ENCODE results near the gene HDAC4. TPM values are rescaled to one million over a fixed set of nuclear protein-coding genes. Genes with fewer than 3 reads are reported as not detected.
A peak's percentile ranks its signal among the peaks of the same experiment; 100 is the strongest.

The HDAC4 gene
- polyA plus RNA-seq, 6 donors from 2014 or later: 1.5 to 6.8 (median 2.8) TPM; not detected in 1

DNA sequence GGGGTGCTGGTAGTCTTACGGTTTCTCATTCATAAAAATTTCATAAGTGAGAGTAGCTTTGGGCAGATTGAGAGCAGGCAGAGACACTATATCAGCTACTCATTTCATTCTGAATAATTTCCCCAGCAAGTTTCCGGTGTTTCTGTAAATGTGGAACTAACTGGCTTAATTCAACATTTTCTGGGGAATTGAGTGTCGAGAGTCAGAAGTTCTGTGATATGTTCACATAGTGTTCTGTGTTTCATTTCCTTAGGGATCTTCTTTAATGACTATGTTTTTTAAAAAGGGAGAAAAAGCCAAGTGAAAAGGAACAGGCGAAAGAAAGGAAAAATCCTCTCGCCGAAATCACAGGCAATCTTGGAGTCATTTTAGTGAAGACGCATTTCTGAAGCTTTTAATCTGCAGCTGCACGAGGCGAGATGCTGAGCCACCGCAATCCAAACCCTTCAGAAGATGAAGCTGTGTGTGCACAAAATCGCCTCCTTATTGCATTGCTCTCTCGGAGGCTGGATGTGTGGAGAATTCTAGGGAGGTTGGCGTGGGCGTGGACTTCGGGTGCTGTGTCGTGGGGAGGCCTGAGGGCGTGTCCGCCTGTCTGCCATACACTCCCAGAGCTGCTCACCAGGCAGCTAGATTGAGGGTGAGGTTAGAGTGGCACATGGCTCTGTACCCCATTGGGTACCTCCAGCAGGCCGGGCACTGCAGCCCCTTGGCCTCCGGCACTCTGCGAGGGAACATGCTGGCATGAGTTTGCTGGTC lies 38.4 kb upstream of the HDAC4 start:
- Mint-ChIP-seq H3K27me3 (peaks cover 54 to 65% (median 64%) of the 10 kb centered on the region in 3 donors), H3K27ac (no peak overlapping the region), H3K9me3 (peaks cover 0 to 7% (median 4%) of the 10 kb centered on the region in 7 donors), H3K4me3 (peak overlapping the region in 1 of 8 donors; percentile 41), H3K4me1 (peaks cover 4 to 18% (median 15%) of the 10 kb centered on the region in 3 donors), H3K36me3 (peaks cover 5 to 8% of the 10 kb centered on the region in 2 donors)
- ATAC-seq (ENCODE audit: low read depth in 2 of 2) (no peak), DNase-seq (no peak)

- no peak overlapping the region for H3K4me3 Mint-ChIP-seq
- peaks cover 5 to 12% (median 10%) of the 10 kb centered on the region in 7 donors for H3K9me3 Mint-ChIP-seq
- ATAC-seq (ENCODE audit: low read depth in 2 of 2) (no peak), DNase-seq (no peak)
- H3K27ac Mint-ChIP-seq: no peak overlapping the region
- peaks cover 52 to 64% (median 55%) of the 10 kb centered on the region in 3 donors for H3K27me3 Mint-ChIP-seq
- H3K4me1 Mint-ChIP-seq: peaks cover 4 to 18% (median 15%) of the 10 kb centered on the region in 3 donors
- H3K36me3 Mint-ChIP-seq: peaks cover 4 to 16% of the 10 kb centered on the region in 2 donors
Observed at GRCh38 chr2:239438368-239438767, 37.5 kb upstream of the HDAC4 start.

DNA sequence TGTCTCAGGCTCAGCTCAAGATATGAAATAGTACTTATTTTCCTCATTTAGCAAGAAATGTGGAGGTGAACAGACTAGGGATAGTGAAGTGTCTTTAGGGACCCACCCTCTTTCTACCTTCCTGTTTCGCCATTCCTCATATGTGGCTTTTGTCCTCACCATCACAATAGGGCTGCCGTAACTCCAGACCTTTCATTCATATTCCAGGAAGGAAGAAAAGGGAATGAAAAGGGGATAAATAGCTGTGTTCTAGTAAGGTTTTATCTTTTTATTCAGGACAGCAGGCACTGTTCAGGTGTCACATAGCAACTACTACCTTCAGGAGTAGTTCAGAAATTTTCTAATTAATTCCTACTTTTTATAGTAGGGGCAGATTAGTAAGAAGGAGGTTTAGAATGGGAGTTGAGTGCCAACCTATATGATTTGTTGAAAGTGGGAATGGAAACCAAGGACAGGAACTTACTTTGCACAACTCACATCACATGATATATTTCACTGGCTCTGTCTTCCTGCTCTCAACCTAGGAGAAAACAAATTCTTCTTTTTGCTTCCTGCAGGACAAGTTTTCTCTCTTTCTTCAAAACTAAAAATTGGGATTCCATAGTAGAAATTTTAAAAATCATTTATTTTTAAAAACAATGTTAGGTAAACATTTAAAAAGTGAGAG lies 36.0 kb upstream of the HDAC4 start:
- Mint-ChIP-seq H3K4me1 (peaks cover 4 to 16% (median 14%) of the 10 kb centered on the region in 3 donors), H3K27me3 (peaks cover 51 to 64% (median 52%) of the 10 kb centered on the region in 3 donors), H3K36me3 (peaks cover 0 to 8% of the 10 kb centered on the region in 2 donors), H3K9me3 (peaks cover 5 to 17% (median 14%) of the 10 kb centered on the region in 7 donors), H3K4me3 (no peak overlapping the region), H3K27ac (no peak overlapping the region)
- ATAC-seq (ENCODE audit: low read depth in 2 of 2): no peak
- no peak for DNase-seq

GRCh38 chr2:239436076-239436475 lies 35.3 kb upstream of the HDAC4 start:
- H3K27me3 Mint-ChIP-seq: peaks cover 46 to 61% (median 51%) of the 10 kb centered on the region in 3 donors
- peaks cover 5 to 17% (median 14%) of the 10 kb centered on the region in 7 donors for H3K9me3 Mint-ChIP-seq
- H3K27ac Mint-ChIP-seq: no peak overlapping the region
- ATAC-seq (ENCODE audit: low read depth in 2 of 2) (no peak), DNase-seq (no peak)
- H3K36me3 Mint-ChIP-seq: peaks cover 0 to 8% of the 10 kb centered on the region in 2 donors
- H3K4me1 Mint-ChIP-seq: peaks cover 0 to 8% (median 7%) of the 10 kb centered on the region in 3 donors
- no peak overlapping the region for H3K4me3 Mint-ChIP-seq

- no peak overlapping the region for H3K4me3 Mint-ChIP-seq
- DNase-seq (no peak), ATAC-seq (ENCODE audit: low read depth in 2 of 2) (no peak)
- H3K27me3 Mint-ChIP-seq: peaks cover 39 to 55% (median 47%) of the 10 kb centered on the region in 3 donors
- peaks cover 5 to 17% (median 14%) of the 10 kb centered on the region in 7 donors for H3K9me3 Mint-ChIP-seq
- H3K36me3 Mint-ChIP-seq: peaks cover 0 to 8% of the 10 kb centered on the region in 2 donors
- H3K4me1 Mint-ChIP-seq: no peaks in the 10 kb centered on the region
- no peak overlapping the region for H3K27ac Mint-ChIP-seq
Observed at GRCh38 chr2:239433777-239434403, 33.1 kb upstream of the HDAC4 start.

- Mint-ChIP-seq H3K4me3 (no peak overlapping the region), H3K36me3 (peaks cover 0 to 8% of the 10 kb centered on the region in 2 donors)
Observed at GRCh38 chr2:239432174-239432573, 31.4 kb upstream of the HDAC4 start.

DNA sequence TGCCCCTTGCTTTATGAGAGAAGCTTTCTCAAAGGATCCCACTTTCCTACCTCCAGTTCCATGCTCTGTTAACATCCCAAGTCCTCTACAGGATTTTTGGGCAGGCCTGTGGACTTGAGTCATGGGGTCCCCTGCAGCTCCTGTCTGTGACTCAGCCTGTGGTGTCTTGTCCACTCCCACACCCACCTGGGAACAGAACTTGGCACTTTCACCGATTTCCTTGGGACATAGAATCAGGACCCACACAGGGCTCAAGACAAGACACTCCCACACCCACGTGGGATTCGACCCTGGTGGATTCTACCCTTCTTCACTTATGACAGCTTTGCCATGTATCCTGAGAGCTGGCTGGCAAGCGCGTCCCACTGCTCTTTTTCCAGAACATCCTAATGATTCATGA lies 30.7 kb upstream of the HDAC4 start:
- H3K27ac Mint-ChIP-seq: no peak overlapping the region
- no peaks in the 10 kb centered on the region for H3K4me1 Mint-ChIP-seq

More at GRCh38 chr2:239432174-239432573, 31.4 kb upstream of the HDAC4 start:
- DNase-seq: no peak
- H3K4me1 Mint-ChIP-seq: no peaks in the 10 kb centered on the region
- no peak for ATAC-seq (ENCODE audit: low read depth in 2 of 2)
- peaks cover 5 to 17% (median 14%) of the 10 kb centered on the region in 7 donors for H3K9me3 Mint-ChIP-seq
- H3K27ac Mint-ChIP-seq: no peak overlapping the region
- peaks cover 39 to 57% (median 49%) of the 10 kb centered on the region in 3 donors for H3K27me3 Mint-ChIP-seq

DNA sequence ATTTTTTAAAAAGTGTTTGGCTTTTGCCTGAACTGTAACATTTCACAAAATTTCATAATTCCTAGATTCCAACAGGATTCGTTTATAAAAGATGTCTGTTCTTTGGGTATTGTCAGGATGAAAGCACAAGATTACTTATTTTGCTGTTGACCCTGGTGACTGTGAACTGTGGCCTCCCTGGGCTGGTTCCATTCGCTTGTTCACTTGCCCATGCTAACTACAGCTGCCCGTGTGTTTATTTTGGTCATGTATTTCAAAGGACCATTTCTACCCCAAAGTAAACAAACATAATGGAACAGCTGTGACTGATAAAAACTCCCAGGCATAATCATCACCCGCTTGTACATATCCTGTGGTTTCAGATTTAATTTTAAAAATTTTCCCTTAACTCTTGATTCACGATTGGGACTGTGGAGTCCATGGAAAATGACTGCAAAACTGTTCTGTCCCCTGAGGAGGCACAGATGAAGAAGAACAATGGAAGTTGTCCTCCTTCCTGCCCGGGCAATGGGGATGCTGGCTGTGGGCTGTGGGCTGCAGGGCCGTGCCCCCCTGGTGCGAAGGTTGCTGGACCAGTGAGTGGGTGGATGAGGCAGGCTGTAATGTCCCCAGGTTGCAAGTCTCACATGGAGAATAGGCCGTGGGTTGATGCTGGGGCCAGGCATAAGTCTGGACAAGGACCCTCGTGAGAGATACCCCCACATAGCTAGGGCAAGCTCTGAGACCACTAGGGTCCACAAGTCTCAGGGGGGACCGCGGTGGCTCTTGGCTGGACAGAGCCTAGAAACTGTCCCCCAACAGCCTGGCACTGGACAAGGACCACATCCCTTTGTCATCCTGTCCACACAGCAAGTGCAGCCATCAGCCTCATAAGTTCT lies 28.9 kb upstream of the HDAC4 start:
- ATAC-seq (ENCODE audit: low read depth in 2 of 2) (no peak), DNase-seq (no peak)
- no peaks in the 10 kb centered on the region for H3K4me1 Mint-ChIP-seq
- H3K9me3 Mint-ChIP-seq: peaks cover 5 to 17% (median 10%) of the 10 kb centered on the region in 7 donors
- H3K36me3 Mint-ChIP-seq: peaks cover 0 to 8% of the 10 kb centered on the region in 2 donors
- peaks cover 33 to 64% (median 62%) of the 10 kb centered on the region in 3 donors for H3K27me3 Mint-ChIP-seq
- H3K4me3 Mint-ChIP-seq: no peak overlapping the region
- peak overlapping the region in 1 of 6 donors; percentile 70 for H3K27ac Mint-ChIP-seq

More for the DNA sequence above, 30.7 kb upstream of the HDAC4 start:
- DNase-seq: no peak
- Mint-ChIP-seq H3K27me3 (peaks cover 36 to 61% (median 51%) of the 10 kb centered on the region in 3 donors), H3K9me3 (peaks cover 5 to 17% (median 12%) of the 10 kb centered on the region in 7 donors), H3K36me3 (peaks cover 0 to 8% of the 10 kb centered on the region in 2 donors), H3K4me3 (peak overlapping the region in 1 of 8 donors; percentile 39)
- ATAC-seq (ENCODE audit: low read depth in 2 of 2): no peak

- no peaks in the 10 kb centered on the region for H3K36me3 Mint-ChIP-seq
- H3K27ac Mint-ChIP-seq: peak overlapping the region in 1 of 6 donors; percentile 62
Observed at GRCh38 chr2:239425631-239426030, 24.8 kb upstream of the HDAC4 start.

GRCh38 chr2:239424337-239425045 lies 23.7 kb upstream of the HDAC4 start:
- Mint-ChIP-seq H3K4me3 (peak overlapping the region in 1 of 8 donors; percentile 29), H3K9me3 (no peaks in the 10 kb centered on the region), H3K27me3 (peaks cover 26 to 47% (median 45%) of the 10 kb centered on the region in 3 donors), H3K4me1 (no peaks in the 10 kb centered on the region), H3K27ac (no peak overlapping the region), H3K36me3 (no peaks in the 10 kb centered on the region)
- ATAC-seq (ENCODE audit: low read depth in 2 of 2) (no peak), DNase-seq (no peak)

More at GRCh38 chr2:239425631-239426030, 24.8 kb upstream of the HDAC4 start:
- no peak for DNase-seq
- peaks cover 20 to 48% (median 48%) of the 10 kb centered on the region in 3 donors for H3K27me3 Mint-ChIP-seq
- no peak overlapping the region for H3K4me3 Mint-ChIP-seq
- no peaks in the 10 kb centered on the region for H3K9me3 Mint-ChIP-seq
- no peak for ATAC-seq (ENCODE audit: low read depth in 2 of 2)
- no peaks in the 10 kb centered on the region for H3K4me1 Mint-ChIP-seq

DNA sequence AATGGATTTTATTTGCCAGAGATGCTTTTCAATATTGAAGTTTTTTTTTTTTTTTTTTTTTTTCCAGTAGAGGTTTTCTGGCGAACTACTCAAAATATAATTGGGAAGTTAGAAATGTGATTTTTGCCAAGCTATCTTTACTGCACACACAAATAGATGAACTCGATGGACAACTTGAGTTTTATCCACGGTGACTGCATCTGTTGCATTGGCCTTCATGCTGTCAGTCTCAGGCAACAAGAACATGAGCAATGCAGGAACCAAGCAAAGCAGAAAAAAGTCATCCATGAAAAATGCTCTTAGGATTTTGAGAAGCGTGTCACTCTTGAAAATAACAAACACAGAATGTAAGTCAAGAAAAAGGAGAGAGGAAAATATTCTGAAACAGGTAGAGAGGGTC lies 22.7 kb upstream of the HDAC4 start:
- Mint-ChIP-seq H3K36me3 (no peaks in the 10 kb centered on the region), H3K27me3 (peaks cover 28 to 54% (median 43%) of the 10 kb centered on the region in 3 donors), H3K4me1 (no peaks in the 10 kb centered on the region), H3K27ac (no peak overlapping the region), H3K4me3 (no peak overlapping the region), H3K9me3 (no peaks in the 10 kb centered on the region)
- DNase-seq (no peak), ATAC-seq (ENCODE audit: low read depth in 2 of 2) (no peak)

DNA sequence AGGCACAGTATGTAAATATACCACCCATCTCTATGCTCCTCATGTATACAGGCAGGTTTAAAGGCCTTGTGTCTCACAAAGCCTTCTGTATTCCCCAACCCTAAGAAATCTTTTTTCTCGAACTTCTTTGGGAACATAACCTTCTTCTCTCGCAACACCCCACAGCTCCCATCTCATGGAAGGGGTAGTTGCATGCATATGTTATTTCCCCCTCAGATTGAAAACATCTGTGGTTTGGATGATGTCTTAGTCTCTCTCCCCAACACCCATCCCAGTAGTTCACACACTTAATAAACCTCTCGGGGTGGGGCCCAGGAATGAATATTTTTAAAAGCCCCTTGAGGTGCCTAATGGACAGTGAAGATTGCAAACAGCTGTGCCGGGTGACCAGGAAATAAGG lies 21.0 kb upstream of the HDAC4 start:
- DNase-seq (no peak), ATAC-seq (ENCODE audit: low read depth in 2 of 2) (no peak)
- peaks cover 0 to under 1% (median 0%) of the 10 kb centered on the region in 7 donors for H3K9me3 Mint-ChIP-seq
- no peak overlapping the region for H3K27ac Mint-ChIP-seq
- H3K36me3 Mint-ChIP-seq: no peaks in the 10 kb centered on the region
- H3K4me1 Mint-ChIP-seq: no peaks in the 10 kb centered on the region
- H3K4me3 Mint-ChIP-seq: no peak overlapping the region
- peaks cover 25 to 57% (median 44%) of the 10 kb centered on the region in 3 donors for H3K27me3 Mint-ChIP-seq
